NCI-H510A (cell line): Measurements from ENCODE around the gene C1orf116.
A peak's percentile ranks its signal among the peaks of the same experiment; 100 is the strongest.

ENCODE experiments used
- DNase-seq: peaks from one replicate; lab custom pipeline; 2025; lab: John Stamatoyannopoulos, UW

C1orf116 gene

GRCh38 chr1:207019661-207020060, 12.9 kb downstream of the C1orf116 start:
- no peak for DNase-seq

GRCh38 chr1:207019161-207019560, 13.4 kb downstream of the C1orf116 start:
- DNase-seq = no peak

GRCh38 chr1:207018707-207019106, 13.8 kb downstream of the C1orf116 start:
- DNase-seq = no peak

GRCh38 chr1:207017615-207018559, 14.7 kb downstream of the C1orf116 start:
- DNase-seq = no peak

- no peak for DNase-seq
Observed at GRCh38 chr1:207015791-207016190, 16.8 kb downstream of the C1orf116 start.

GRCh38 chr1:207014728-207015127, 17.8 kb downstream of the C1orf116 start:
- no peak for DNase-seq

GRCh38 chr1:207013321-207014085, 19.1 kb downstream of the C1orf116 start:
- no peak for DNase-seq

GRCh38 chr1:207010726-207011125, 21.8 kb downstream of the C1orf116 start:
- DNase-seq = no peak

GRCh38 chr1:207009945-207010344, 22.6 kb downstream of the C1orf116 start:
- no peak for DNase-seq

GRCh38 chr1:207009182-207009850, 23.2 kb downstream of the C1orf116 start:
- no peak for DNase-seq

GRCh38 chr1:207007352-207008033, 25.1 kb downstream of the C1orf116 start:
- no peak for DNase-seq

- DNase-seq = no peak
Observed at GRCh38 chr1:207006914-207007313, 25.6 kb downstream of the C1orf116 start.

GRCh38 chr1:207006083-207006482, 26.5 kb downstream of the C1orf116 start:
- no peak for DNase-seq

GRCh38 chr1:207004931-207005830, 27.4 kb downstream of the C1orf116 start:
- peak; percentile 45 for DNase-seq

GRCh38 chr1:207003210-207003609, 29.3 kb downstream of the C1orf116 start:
- no peak for DNase-seq

- DNase-seq = peak; percentile 62
Observed at GRCh38 chr1:207002724-207003146, 29.8 kb downstream of the C1orf116 start.

- peak; percentile 58 for DNase-seq
Observed at GRCh38 chr1:207001492-207002245, 30.9 kb downstream of the C1orf116 start.

- no peak for DNase-seq
Observed at GRCh38 chr1:207000651-207001291, 31.8 kb downstream of the C1orf116 start.

GRCh38 chr1:206998816-206999215, 33.7 kb downstream of the C1orf116 start:
- no peak for DNase-seq
